ENCODE measurements around the gene BTN2A1. TPM values are rescaled to one million over a fixed set of nuclear protein-coding genes. Genes with fewer than 3 reads are reported as not detected.
"Not testable (repeated sequence)": the region's sequence is repeated elsewhere in the genome, so short reads cannot be mapped to it uniquely, and the experiment has no call there.

The BTN2A1 gene
- total RNA-seq, 1 donor from 2014 or later, result 6.1 TPM

DNA sequence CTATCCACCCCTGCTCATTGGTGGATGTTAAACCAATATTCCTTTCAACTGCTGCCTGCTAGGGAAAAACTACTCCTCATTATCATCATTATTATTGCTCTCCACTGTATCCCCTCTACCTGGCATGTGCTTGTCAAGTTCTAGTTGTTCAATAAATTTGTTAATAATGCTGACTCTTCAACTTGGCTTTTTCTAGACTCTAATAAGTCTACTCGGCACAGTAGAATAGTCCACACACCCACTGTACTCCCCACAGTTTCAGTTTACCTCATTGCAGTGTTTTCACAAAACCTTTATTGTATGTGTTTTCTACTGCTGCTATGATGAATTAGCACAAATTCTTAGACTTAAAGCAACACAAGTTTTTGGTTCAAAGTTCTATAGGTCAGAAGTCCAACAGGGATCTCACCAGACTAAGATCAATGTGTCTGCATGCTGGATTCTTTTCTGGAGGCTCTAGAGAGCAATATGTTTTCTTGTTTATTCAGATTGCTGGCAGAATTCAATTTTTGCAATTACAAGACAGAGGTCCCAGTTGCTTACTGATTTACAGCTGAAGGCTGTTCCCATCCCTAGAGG is 42.6 kb upstream of the BTN2A1 start:
- TF ChIP-seq, protein P1, sequence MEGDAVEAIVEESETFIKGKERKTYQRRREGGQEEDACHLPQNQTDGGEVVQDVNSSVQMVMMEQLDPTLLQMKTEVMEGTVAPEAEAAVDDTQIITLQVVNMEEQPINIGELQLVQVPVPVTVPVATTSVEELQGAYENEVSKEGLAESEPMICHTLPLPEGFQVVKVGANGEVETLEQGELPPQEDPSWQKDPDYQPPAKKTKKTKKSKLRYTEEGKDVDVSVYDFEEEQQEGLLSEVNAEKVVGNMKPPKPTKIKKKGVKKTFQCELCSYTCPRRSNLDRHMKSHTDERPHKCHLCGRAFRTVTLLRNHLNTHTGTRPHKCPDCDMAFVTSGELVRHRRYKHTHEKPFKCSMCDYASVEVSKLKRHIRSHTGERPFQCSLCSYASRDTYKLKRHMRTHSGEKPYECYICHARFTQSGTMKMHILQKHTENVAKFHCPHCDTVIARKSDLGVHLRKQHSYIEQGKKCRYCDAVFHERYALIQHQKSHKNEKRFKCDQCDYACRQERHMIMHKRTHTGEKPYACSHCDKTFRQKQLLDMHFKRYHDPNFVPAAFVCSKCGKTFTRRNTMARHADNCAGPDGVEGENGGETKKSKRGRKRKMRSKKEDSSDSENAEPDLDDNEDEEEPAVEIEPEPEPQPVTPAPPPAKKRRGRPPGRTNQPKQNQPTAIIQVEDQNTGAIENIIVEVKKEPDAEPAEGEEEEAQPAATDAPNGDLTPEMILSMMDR (conservative IDR thresholded peaks at IDR 0.05; ENCODE audit: low read depth, low read length), result no peak
- DNase-seq (ENCODE audit: low read depth), result no peak
- H3K4me3 ChIP-seq (ENCODE audit: low read depth, low read length), result no peak overlapping the region

DNA sequence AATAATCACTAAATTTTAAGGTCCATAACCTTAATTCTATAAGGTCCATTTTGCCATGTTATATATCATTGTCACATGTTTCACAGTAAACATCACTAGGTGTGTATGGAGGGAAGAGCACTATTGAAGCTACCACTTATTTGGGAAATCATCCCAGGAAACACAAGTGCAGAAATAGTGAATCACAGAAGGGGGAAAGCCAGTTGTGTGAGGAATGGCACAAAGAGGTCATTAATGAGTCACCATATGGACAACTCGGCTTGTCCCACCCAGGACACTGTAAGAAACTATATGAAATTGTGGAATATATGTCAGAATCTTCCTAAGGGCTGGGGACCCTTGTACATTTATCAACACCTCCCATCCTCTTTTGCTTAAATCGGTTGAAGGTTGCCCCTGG is 42.0 kb upstream of the BTN2A1 start:
- TF ChIP-seq, protein P1 (conservative IDR thresholded peaks at IDR 0.05; ENCODE audit: low read depth, low read length), result no peak
- DNase-seq (ENCODE audit: low read depth), result no peak
- no peak overlapping the region for H3K4me3 ChIP-seq (ENCODE audit: low read depth, low read length)

DNA sequence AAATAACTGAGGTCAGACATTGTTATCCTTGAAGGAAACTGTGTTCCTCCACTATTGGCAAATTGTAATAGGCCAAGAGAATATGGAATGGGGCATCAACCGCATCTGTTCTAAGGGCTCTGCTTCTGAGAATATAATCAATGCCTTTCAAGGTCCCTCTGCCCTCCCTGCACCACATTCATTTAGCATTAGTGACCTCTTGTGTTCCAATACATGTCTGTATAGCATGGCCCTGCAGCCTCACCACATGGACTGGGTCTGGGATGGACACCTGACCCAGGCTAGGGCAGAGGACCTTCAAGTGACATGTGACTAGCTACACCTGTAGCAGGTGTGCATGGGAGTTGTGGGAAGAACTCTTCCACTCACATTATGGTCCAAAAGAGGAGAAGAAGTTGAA is 41.5 kb upstream of the BTN2A1 start:
- H3K4me3 ChIP-seq (ENCODE audit: low read depth, low read length), result no peak overlapping the region
- TF ChIP-seq, protein P1 (conservative IDR thresholded peaks at IDR 0.05; ENCODE audit: low read depth, low read length), result no peak
- no peak for DNase-seq (ENCODE audit: low read depth)

DNA sequence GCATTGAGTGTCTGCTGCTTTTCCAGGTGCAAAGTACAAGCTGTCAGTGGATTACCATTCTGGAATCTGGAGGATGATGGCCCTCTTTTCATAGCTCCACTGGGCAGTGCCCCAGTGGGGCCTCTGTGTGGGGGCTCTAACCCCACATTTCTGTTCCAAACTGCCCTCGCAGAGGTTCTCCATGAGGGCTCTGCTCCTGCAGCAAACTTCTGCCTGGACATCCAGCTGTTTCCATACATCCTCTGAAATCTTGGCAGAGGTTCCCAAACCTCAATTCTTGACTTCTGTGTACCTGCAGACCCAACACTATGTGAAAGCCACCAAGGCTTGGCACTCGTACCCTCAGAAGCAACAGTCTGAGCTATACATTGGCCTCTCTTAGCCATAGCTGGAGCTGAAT is 39.7 kb upstream of the BTN2A1 start:
- H3K4me3 ChIP-seq (ENCODE audit: low read depth, low read length); DNase-seq (ENCODE audit: low read depth): not testable (repeated sequence)

DNA sequence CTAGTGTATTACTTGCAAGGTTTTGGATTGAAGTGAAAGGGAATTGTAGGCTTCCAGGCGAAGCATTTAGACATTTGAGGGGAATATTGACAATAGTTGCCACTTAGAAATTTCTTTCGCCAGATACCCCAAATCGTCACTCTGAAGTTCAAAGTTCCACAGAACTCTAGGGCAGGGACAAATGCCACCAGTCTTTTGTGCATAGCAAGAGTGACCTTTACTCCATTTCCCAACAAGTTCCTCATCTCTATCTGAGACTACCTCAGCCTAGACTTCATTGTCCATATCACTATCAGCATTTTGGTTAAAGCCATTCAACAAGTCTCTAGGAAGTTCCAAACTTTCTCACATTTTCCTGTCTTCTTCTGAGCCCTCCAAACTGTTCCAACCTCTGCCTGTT is 39.0 kb upstream of the BTN2A1 start:
- not testable (repeated sequence) for DNase-seq (ENCODE audit: low read depth); H3K4me3 ChIP-seq (ENCODE audit: low read depth, low read length)

DNA sequence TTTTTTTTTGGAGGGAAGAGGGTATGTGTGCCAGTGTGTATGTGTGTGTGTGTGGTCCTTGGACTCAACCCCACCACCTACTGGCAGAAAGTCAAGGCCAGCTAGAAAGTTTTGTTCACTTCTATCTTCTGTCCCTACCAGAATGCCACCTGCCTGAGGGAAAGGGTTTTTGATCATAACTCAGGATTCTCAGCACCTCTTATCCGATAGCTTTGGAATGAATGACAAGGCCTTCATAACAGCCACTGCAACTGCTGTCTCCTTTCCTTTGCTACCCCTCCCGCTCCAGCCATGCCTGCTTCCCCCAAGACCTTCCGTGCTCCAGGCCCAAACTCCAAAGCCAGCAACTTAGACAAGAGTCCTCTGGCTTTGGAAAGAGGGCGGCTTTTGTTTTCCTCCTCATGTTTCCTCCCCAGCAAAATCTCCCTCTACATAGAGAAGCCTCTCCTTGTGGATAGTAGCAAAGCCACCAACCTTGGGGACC is 37.0 kb upstream of the BTN2A1 start:
- H3K4me3 ChIP-seq (ENCODE audit: low read depth, low read length), result peak overlapping the region; percentile 79
- no peak for DNase-seq (ENCODE audit: low read depth)
- TF ChIP-seq, protein P1 (conservative IDR thresholded peaks at IDR 0.05; ENCODE audit: low read depth, low read length), result peak; percentile 71

DNA sequence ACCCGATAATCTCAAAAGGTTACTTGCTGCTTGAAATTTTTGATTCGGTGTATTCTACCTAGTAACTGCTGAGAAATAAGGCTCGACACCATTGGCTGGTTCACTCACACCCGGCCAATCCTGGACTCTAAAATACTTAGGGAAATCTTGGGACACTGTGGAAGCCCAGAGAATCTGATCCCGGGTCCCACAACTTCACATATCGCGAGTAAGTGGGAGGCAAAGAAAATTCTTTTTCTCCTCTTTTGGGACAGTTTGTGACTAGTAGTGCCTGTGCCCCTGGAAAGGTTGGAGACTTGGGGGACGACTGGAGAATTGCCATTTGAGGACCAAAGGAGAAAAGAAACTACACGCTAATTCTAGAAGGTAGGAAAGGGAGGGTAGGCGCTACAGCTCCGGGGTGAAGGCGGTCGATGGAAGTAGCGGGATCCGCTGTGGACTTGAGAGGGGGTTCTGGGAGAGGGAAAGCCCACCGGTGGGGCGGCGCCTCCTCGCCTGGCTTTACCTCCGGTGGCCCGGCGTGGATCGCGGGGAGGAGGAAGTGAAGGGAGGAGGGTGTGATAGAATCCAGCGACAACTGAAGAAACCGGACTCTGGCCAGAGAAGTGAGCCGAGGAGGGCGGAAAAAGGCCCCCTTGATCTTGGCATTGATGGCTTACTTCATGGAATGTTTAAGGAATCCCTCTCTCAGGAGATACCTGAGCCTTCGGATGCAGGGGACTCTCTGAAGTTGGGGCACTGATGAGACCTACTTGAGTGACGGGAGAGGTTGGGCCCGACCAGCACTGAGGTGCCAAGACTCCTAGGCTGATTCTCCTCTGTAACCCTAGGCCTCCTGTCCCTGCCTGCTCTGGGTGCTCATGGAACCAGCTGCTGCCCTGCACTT is 36.3 kb upstream of the BTN2A1 start:
- TF ChIP-seq, protein P1 (conservative IDR thresholded peaks at IDR 0.05; ENCODE audit: low read depth, low read length), result no peak
- H3K4me3 ChIP-seq (ENCODE audit: low read depth, low read length), result peak overlapping the region; percentile 79
- peak; percentile 80 for DNase-seq (ENCODE audit: low read depth)

DNA sequence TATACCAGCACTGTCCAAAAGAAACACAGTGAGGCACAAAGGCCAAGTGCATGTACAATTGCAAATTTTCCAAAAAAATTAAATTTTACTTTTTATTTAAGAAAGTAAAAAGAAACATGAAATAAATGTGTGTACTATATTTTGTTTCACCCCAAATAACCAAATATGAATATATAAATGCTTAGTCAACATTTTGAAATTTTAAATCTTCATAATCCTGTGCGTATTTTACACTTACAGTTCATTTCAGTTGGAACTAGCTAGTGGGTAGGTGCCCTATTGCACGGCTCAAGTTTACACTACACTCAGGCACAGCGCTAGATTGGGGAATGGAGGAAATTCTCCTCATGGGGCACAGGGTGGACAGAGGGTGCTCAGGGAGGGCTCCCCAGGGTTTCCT is 35.4 kb upstream of the BTN2A1 start:
- TF ChIP-seq, protein P1 (conservative IDR thresholded peaks at IDR 0.05; ENCODE audit: low read depth, low read length), result no peak
- H3K4me3 ChIP-seq (ENCODE audit: low read depth, low read length), result peak overlapping the region; percentile 79
- DNase-seq (ENCODE audit: low read depth), result no peak

All from epithelial cell of proximal tubule (primary cell).